Measurements from ENCODE around the gene CDCA8.
"Not testable (repeated sequence)": the region's sequence is repeated elsewhere in the genome, so short reads cannot be mapped to it uniquely, and the experiment has no call there.

The CDCA8 gene

GRCh38 chr1:37723072-37723389 is 30.7 kb downstream of the CDCA8 start:
- Histone ChIP-seq H3K27me3 (ENCODE audit: insufficient read depth, low read length) (peaks cover 14% of the 10 kb centered on the region), H3K4me3 (ENCODE audit: low read length) (no peak overlapping the region), H2AFZ (ENCODE audit: low read depth, low read length) (no peak overlapping the region), H3K36me3 (ENCODE audit: insufficient read depth, low read length) (no peaks in the 10 kb centered on the region), H3K4me1 (ENCODE audit: insufficient read depth, low read length) (peaks cover 42% of the 10 kb centered on the region), H3K9me3 (ENCODE audit: low read length) (no peaks in the 10 kb centered on the region)

DNA sequence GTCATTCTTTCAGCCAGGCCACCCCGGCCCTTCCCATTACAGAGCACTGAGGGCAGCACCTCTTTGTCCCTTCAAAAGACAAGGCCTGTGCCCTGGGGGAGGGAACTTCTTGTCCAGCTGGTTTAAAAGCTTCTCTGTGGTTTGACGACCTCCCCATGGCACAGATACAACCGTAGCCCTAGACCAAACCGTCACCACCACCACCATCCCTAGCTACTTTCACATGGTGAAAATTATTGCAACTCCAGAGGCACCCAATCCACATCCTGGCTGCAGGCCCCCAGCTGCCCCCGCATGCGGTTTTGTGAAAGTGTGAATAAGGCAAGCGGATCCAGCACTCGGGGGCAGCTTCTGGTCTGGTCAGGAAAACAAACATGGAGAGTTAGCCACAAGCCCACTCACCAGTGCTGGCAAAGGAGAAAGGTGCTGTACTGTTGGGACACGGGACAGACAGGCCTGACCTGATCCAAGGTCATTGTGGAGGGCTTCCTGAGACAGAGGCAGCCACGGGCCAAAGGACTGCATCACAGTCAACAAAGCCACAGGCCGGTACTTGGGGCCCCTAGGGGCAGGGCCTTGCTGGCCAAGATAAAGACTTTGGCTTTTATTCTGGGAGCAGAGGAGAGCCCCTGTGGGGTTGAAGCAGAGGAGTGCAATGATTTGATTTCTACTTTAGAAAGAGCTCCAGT is 31.2 kb downstream of the CDCA8 start:
- H3K4me1 ChIP-seq (ENCODE audit: insufficient read depth, low read length): peaks cover 42% of the 10 kb centered on the region
- H3K36me3 ChIP-seq (ENCODE audit: insufficient read depth, low read length): no peaks in the 10 kb centered on the region
- no peak overlapping the region for H3K4me3 ChIP-seq (ENCODE audit: low read length)
- H3K9me3 ChIP-seq (ENCODE audit: low read length): no peaks in the 10 kb centered on the region
- no peak overlapping the region for H2AFZ ChIP-seq (ENCODE audit: low read depth, low read length)
- peaks cover 16% of the 10 kb centered on the region for H3K27me3 ChIP-seq (ENCODE audit: insufficient read depth, low read length)

- H3K36me3 ChIP-seq (ENCODE audit: insufficient read depth, low read length): no peaks in the 10 kb centered on the region
- H3K9me3 ChIP-seq (ENCODE audit: low read length): no peaks in the 10 kb centered on the region
- H3K4me3 ChIP-seq (ENCODE audit: low read length): no peak overlapping the region
- H3K4me1 ChIP-seq (ENCODE audit: insufficient read depth, low read length): peaks cover 42% of the 10 kb centered on the region
- H3K27me3 ChIP-seq (ENCODE audit: insufficient read depth, low read length): peaks cover 24% of the 10 kb centered on the region
- no peak overlapping the region for H2AFZ ChIP-seq (ENCODE audit: low read depth, low read length)
Observed at GRCh38 chr1:37724575-37724974, 32.3 kb downstream of the CDCA8 start.

GRCh38 chr1:37725851-37726613 is 33.7 kb downstream of the CDCA8 start:
- Histone ChIP-seq H3K36me3 (ENCODE audit: insufficient read depth, low read length) (no peaks in the 10 kb centered on the region), H3K4me3 (ENCODE audit: low read length) (no peak overlapping the region), H3K4me1 (ENCODE audit: insufficient read depth, low read length) (peaks cover 42% of the 10 kb centered on the region), H3K9me3 (ENCODE audit: low read length) (no peaks in the 10 kb centered on the region), H2AFZ (ENCODE audit: low read depth, low read length) (no peak overlapping the region), H3K27me3 (ENCODE audit: insufficient read depth, low read length) (peaks cover 27% of the 10 kb centered on the region)

- Histone ChIP-seq H3K4me1 (ENCODE audit: insufficient read depth, low read length) (peaks cover 39% of the 10 kb centered on the region), H3K4me3 (ENCODE audit: low read length) (no peak overlapping the region), H2AFZ (ENCODE audit: low read depth, low read length) (no peak overlapping the region), H3K36me3 (ENCODE audit: insufficient read depth, low read length) (no peaks in the 10 kb centered on the region), H3K9me3 (ENCODE audit: low read length) (no peaks in the 10 kb centered on the region), H3K27me3 (ENCODE audit: insufficient read depth, low read length) (peaks cover 29% of the 10 kb centered on the region)
Observed at GRCh38 chr1:37726751-37727585, 34.7 kb downstream of the CDCA8 start.

GRCh38 chr1:37728416-37728815 is 36.1 kb downstream of the CDCA8 start:
- H3K4me1 ChIP-seq (ENCODE audit: insufficient read depth, low read length): peaks cover 24% of the 10 kb centered on the region

GRCh38 chr1:37730376-37730775 is 38.1 kb downstream of the CDCA8 start:
- Histone ChIP-seq H3K9me3 (ENCODE audit: low read length) (no peaks in the 10 kb centered on the region), H2AFZ (ENCODE audit: low read depth, low read length) (no peak overlapping the region), H3K36me3 (ENCODE audit: insufficient read depth, low read length) (no peaks in the 10 kb centered on the region), H3K4me3 (ENCODE audit: low read length) (no peak overlapping the region), H3K4me1 (ENCODE audit: insufficient read depth, low read length) (peaks cover 14% of the 10 kb centered on the region), H3K27me3 (ENCODE audit: insufficient read depth, low read length) (peaks cover 46% of the 10 kb centered on the region)

More at GRCh38 chr1:37728416-37728815, 36.1 kb downstream of the CDCA8 start:
- Histone ChIP-seq H2AFZ (ENCODE audit: low read depth, low read length) (no peak overlapping the region), H3K27me3 (ENCODE audit: insufficient read depth, low read length) (peaks cover 33% of the 10 kb centered on the region), H3K36me3 (ENCODE audit: insufficient read depth, low read length) (no peaks in the 10 kb centered on the region), H3K4me3 (ENCODE audit: low read length) (no peak overlapping the region), H3K9me3 (ENCODE audit: low read length) (no peaks in the 10 kb centered on the region)

DNA sequence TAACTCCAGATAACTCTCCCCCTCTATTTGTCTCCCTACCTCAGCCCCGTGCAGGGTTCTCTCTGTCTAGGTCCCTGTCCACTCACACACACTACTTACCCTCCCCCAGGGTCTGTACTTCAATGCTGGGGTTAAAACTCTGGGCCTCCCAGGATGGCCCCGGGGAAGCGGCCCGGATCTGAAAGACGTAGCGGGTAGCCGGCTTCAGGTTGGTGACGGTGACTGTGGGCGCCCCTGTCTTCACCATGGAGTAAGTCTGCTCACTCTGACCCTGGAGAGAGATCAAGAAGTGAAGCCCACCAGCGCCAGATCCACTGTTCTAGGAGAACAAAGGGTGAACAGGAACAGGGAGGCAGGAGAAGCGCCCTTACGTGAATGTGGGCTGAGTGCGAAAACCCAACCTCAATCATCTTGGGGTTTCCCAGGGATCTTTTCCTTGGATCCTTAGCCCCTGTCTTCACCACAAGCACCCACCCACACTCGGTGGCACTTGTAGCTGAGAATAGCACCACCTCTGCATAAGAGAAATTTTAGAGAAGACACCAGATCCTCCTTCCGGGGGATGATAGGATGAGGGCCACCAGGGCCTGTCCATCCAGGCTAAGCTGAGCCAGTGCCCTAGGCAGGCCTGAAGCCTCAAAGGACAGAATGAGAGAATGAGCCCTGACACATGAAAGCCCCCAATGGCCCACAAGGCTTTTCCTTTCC is 39.1 kb downstream of the CDCA8 start:
- H2AFZ ChIP-seq (ENCODE audit: low read depth, low read length): no peak overlapping the region
- peaks cover 48% of the 10 kb centered on the region for H3K27me3 ChIP-seq (ENCODE audit: insufficient read depth, low read length)
- H3K36me3 ChIP-seq (ENCODE audit: insufficient read depth, low read length): no peaks in the 10 kb centered on the region
- no peaks in the 10 kb centered on the region for H3K9me3 ChIP-seq (ENCODE audit: low read length)
- H3K4me3 ChIP-seq (ENCODE audit: low read length): no peak overlapping the region
- peaks cover 8% of the 10 kb centered on the region for H3K4me1 ChIP-seq (ENCODE audit: insufficient read depth, low read length)

GRCh38 chr1:37732111-37732780 is 39.9 kb downstream of the CDCA8 start:
- no peak overlapping the region for H3K4me3 ChIP-seq (ENCODE audit: low read length)
- H2AFZ ChIP-seq (ENCODE audit: low read depth, low read length): no peak overlapping the region
- no peaks in the 10 kb centered on the region for H3K36me3 ChIP-seq (ENCODE audit: insufficient read depth, low read length)
- H3K4me1 ChIP-seq (ENCODE audit: insufficient read depth, low read length): peaks cover under 1% of the 10 kb centered on the region
- H3K9me3 ChIP-seq (ENCODE audit: low read length): no peaks in the 10 kb centered on the region
- peaks cover 48% of the 10 kb centered on the region for H3K27me3 ChIP-seq (ENCODE audit: insufficient read depth, low read length)

- Histone ChIP-seq H3K4me3 (ENCODE audit: low read length) (no peak overlapping the region), H3K9me3 (ENCODE audit: low read length) (no peaks in the 10 kb centered on the region), H3K27me3 (ENCODE audit: insufficient read depth, low read length) (peaks cover 29% of the 10 kb centered on the region)
Observed at GRCh38 chr1:37734629-37735591, 42.6 kb downstream of the CDCA8 start.

GRCh38 chr1:37737975-37738374 is 45.7 kb downstream of the CDCA8 start:
- H2AFZ ChIP-seq (ENCODE audit: low read depth, low read length); H3K9me3 ChIP-seq (ENCODE audit: low read length); H3K36me3 ChIP-seq (ENCODE audit: insufficient read depth, low read length); H3K4me3 ChIP-seq (ENCODE audit: low read length); H3K4me1 ChIP-seq (ENCODE audit: insufficient read depth, low read length): not testable (repeated sequence)
- peaks cover 20% of the 10 kb centered on the region for H3K27me3 ChIP-seq (ENCODE audit: insufficient read depth, low read length)

More at GRCh38 chr1:37734629-37735591, 42.6 kb downstream of the CDCA8 start:
- H2AFZ ChIP-seq (ENCODE audit: low read depth, low read length): no peak overlapping the region
- no peaks in the 10 kb centered on the region for H3K36me3 ChIP-seq (ENCODE audit: insufficient read depth, low read length)
- H3K4me1 ChIP-seq (ENCODE audit: insufficient read depth, low read length): no peaks in the 10 kb centered on the region
